ENCODE data around the gene MIS18BP1.

The MIS18BP1 gene

GRCh38 chr14:45156067-45156466, 96.9 kb downstream of the MIS18BP1 start:
- H3K27me3 ChIP-seq (ENCODE audit: insufficient read depth, poor library complexity, severe bottlenecking): no peaks in the 10 kb centered on the region
- no peak overlapping the region for H3K4me3 ChIP-seq (replicated peaks; ENCODE audit: insufficient read depth, low read length)
- no peak overlapping the region for H3K27ac ChIP-seq (replicated peaks)
- no peak for DNase-seq (ENCODE audit: low read depth in 1 of 2, low spot score in 1 of 2)
- TF ChIP-seq SPI1 (IDR thresholded peaks at IDR 0.05; ENCODE audit: borderline replicate concordance, low read depth): no peak
- no peak for TF ChIP-seq POLR2AphosphoS5 (IDR thresholded peaks at IDR 0.05; ENCODE audit: low read depth)
- no peak for TF ChIP-seq CTCF (IDR thresholded peaks at IDR 0.05; ENCODE audit: insufficient read depth, low read length)
- no peak for TF ChIP-seq GABPA (IDR thresholded peaks at IDR 0.05; ENCODE audit: low read depth)
- no peak for TF ChIP-seq REST (IDR thresholded peaks at IDR 0.05; ENCODE audit: insufficient replicate concordance, low read depth)

Data from HL-60 (cell line).